Transverse colon (tissue), 4 donors: ENCODE measurements around the gene ZHX3. TPM values are rescaled to one million over a fixed set of nuclear protein-coding genes. Genes with fewer than 3 reads are reported as not detected.

Experiments
- DNase-seq: peaks from one replicate; pipeline ENCODE4 v3.0.0-alpha.2; 2019
- H3K27ac ChIP-seq, 4 donors: fragments of 200-600 bp; sonication (generic); 2 replicates each; pipeline ENCODE4 v1.5.1; 2016 to 2018; ENCODE audit warnings: inconsistent platforms in 4 of 4
- H3K27me3 ChIP-seq: fragments of 200-600 bp; sonication (generic); 2 replicates; pipeline ENCODE4 v1.5.1; 2017; ENCODE audit warnings: inconsistent platforms
- H3K36me3 ChIP-seq, 4 donors: fragments of 200-600 bp; sonication (generic); 2 replicates each; pipeline ENCODE4 v1.5.1; 2017 to 2019; ENCODE audit warnings: inconsistent platforms in 4 of 4
- H3K4me1 ChIP-seq, 4 donors: fragments of 200-600 bp; sonication (generic); 2 replicates each; pipeline ENCODE4 v1.5.1; 2017 to 2020; ENCODE audit warnings: inconsistent platforms in 4 of 4
- H3K4me3 ChIP-seq, 4 donors: fragments of 200-600 bp; sonication (generic); 1 replicate in 1 of 4; 2 replicates in 3 of 4; pipeline versions ENCODE4 v1.5.1 to v1.6.1; 2017 to 2019; ENCODE audit warnings: inconsistent platforms in 4 of 4
- H3K9me3 ChIP-seq, 2 donors: fragments of 200-600 bp; sonication (generic); 2 replicates each; pipeline ENCODE4 v1.5.1; 2017 to 2019; ENCODE audit warnings: inconsistent platforms in 2 of 2
- CTCF ChIP-seq, 5 experiments: fragments of 200-600 bp in 3 of 5; fragments of 450-650 bp in 2 of 5; sonication (generic) in 3 of 5; IDR thresholded peaks; 1 replicate in 2 of 5; 2 replicates in 3 of 5; pipeline ENCODE4 v1.5.1; 2016 to 2017; ENCODE audit warnings: antibody characterized with exemption in 5 of 5, inconsistent platforms in 3 of 5, mild to moderate bottlenecking in 2 of 5, moderate library complexity in 1 of 5
- EP300 ChIP-seq: sonication (generic); formaldehyde crosslinking; IDR thresholded peaks from one replicate; pipeline ENCODE4 v1.6.1; 2017; ENCODE audit warnings: antibody characterized with exemption, low read depth
- POLR2A ChIP-seq: fragments of 450-650 bp; IDR thresholded peaks from one replicate; pipeline ENCODE4 v1.6.1; 2016; ENCODE audit warnings: antibody characterized with exemption, mild to moderate bottlenecking, moderate library complexity
- POLR2AphosphoS5 ChIP-seq, 3 donors: sonication (generic); formaldehyde crosslinking; IDR thresholded peaks; one replicate each; pipeline ENCODE4 v1.6.1; 2016; ENCODE audit warnings: antibody characterized with exemption in 3 of 3
- WGBS, 2 donors: methylation state at CpG; one replicate each; pipeline ENCODE4 v1.1.5; 2018; ENCODE audit warnings: low coverage in 1 of 2; 5-methylcytosine and 5-hydroxymethylcytosine counted together
- in situ Hi-C, 4 donors: fragments of 200-750 bp; cut with MboI; loops; one replicate each; pipeline versions ENCODE4 v1.15.0 to v1.15.1; 2017; ENCODE audit warnings: low sequenced_read_pairs in 3 of 4, low pct_ligation_motif_present in 1 of 4, low pct_unique_long_range_greater_than_20kb in 1 of 4
- intact Hi-C: fragments of 100-400 bp; cut with DNase I; formaldehyde crosslinking; loops from one replicate; pipeline ENCODE4 v1.15.1; 2023; ENCODE audit warnings: low total_unique reads
- total RNA-seq, 4 donors: library from RNA; depleted of rRNA; stranded (reverse); fragments of >200 nt; gene quantifications; one replicate each; pipeline ENCODE4 v1.1.0, GENCODE V29; 2016

ZHX3 gene
- total RNA-seq, 4 donors from 2014 or later = 22.7 to 34.8 (median 26.4) TPM

DNA sequence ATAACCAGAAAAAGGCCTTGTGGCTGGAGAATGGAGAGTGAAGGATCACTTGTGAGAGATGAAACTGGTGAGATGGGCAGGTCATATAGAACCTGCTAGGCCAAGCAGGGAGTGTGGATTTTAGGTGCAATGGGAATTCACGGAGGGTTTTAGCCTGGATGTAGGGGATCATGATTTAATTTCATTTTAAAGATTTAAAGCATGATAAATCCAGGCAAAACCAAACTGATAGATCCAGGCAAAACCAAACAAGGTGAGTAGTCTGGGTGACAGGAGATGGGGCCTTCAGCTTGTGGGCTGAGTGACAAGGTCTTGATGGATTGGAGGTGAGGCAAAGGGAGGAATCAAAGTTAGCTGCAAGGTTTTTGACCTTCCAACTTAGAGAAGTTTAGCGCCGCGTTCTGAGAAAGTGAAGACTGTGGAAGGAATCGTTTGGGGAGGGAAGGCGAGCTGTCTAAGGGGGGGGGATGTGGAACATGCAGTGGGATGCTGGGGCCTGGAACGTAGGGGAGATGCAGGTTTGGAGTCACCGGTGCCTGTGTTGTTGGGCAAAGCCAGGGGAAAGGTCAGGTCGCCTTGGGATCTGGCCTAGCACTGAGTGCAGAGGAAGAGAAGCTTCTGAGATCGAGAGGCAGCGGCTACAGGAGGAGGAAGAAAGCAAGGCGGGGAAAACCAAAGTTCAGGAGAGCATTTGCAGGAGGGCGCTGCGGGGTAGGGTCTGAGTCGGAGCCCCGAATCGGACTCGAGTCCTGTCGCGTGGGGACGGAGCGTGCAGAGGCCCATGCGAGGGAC, 181.4 kb downstream of the ZHX3 start:
- intact Hi-C loops = no loop called here
- TF ChIP-seq CTCF (IDR thresholded peaks at IDR 0.05) = no peak
- TF ChIP-seq EP300 = no peak
- TF ChIP-seq POLR2AphosphoS5 (IDR thresholded peaks at IDR 0.05) = no peak
- no peak for TF ChIP-seq POLR2A

GRCh38 chr20:41135187-41135887, 182.2 kb downstream of the ZHX3 start:
- Histone ChIP-seq H3K36me3 (no peaks in the 10 kb centered on the region), H3K4me3 (no peak overlapping the region), H3K27ac (no peak overlapping the region), H3K4me1 (peaks cover 8 to 29% (median 16%) of the 10 kb centered on the region in 4 donors), H3K27me3 (no peaks in the 10 kb centered on the region), H3K9me3 (no peaks in the 10 kb centered on the region)
- DNase-seq = peak; percentile 60
- TF ChIP-seq POLR2AphosphoS5 (IDR thresholded peaks at IDR 0.05) = no peak
- peak; percentile 67 to 81 (median 74) for TF ChIP-seq CTCF (IDR thresholded peaks at IDR 0.05)
- TF ChIP-seq POLR2A = no peak
- TF ChIP-seq EP300 = no peak
- intact Hi-C loops (no loop called here), in situ Hi-C loops (no loop called here)
- 57 to 100% methylated on average over 3 to 13 of the region's 13 CpGs for WGBS, 2 donors

More for the DNA sequence above, 181.4 kb downstream of the ZHX3 start:
- Histone ChIP-seq H3K9me3 (no peaks in the 10 kb centered on the region), H3K36me3 (no peaks in the 10 kb centered on the region), H3K4me1 (peaks cover 8 to 37% (median 21%) of the 10 kb centered on the region in 4 donors), H3K27me3 (no peaks in the 10 kb centered on the region), H3K27ac (peak overlapping the region; percentile 89 to 98 (median 96)), H3K4me3 (peak overlapping the region; percentile 65 to 88 (median 80))
- peak; percentile 3 for DNase-seq
- WGBS, 2 donors = 51 to 80% methylated on average over 5 to 17 of the region's 23 CpGs
- in situ Hi-C loops = no loop called here

DNA sequence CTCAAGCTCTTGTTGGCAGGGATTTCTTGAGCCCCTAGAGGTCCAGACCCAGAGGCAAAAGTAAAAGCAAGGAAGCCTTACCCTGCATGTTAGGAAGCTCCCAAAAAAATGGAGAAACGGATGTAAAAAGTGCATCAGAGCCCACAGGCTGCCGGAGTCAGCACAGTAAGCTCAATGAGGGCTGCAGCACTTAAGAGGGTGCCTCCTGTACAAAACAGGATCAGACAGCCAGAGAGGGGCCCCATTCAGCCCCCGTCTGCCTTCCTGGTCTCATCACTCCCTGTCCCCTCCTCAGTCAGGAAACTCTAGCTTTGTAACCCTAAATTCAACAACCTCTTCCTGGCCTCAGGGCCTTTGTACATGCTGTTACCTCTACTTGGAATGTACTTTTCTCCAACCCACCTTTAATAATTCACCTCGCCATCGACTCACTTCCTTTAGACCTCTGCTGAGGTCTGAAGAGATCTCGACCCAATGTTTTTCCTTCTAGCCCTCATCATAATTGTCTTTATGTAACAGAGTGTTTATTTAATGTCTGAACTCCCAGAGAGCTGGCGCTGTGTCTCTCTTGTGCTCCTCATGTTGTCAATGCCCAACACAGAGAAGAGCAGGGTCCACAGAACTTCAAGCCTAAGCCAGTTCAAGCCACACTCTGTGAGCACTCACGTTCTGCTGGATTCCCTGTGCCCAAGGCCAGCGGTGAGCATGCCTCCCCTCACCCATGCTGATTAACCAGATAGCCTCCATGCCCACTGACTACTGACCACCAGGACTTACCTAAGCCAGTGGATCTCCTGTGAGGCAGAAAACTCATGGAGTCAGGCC, 183.0 kb downstream of the ZHX3 start:
- peak; percentile 3 for DNase-seq
- H3K4me1 ChIP-seq = peaks cover 5 to 22% (median 15%) of the 10 kb centered on the region in 4 donors
- no peaks in the 10 kb centered on the region for H3K36me3 ChIP-seq
- no peak overlapping the region for H3K4me3 ChIP-seq
- no peaks in the 10 kb centered on the region for H3K9me3 ChIP-seq
- intact Hi-C loops = no loop called here
- no peak for TF ChIP-seq POLR2A
- TF ChIP-seq EP300 = no peak
- no peak for TF ChIP-seq POLR2AphosphoS5 (IDR thresholded peaks at IDR 0.05)
- TF ChIP-seq CTCF (IDR thresholded peaks at IDR 0.05) = no peak
- H3K27me3 ChIP-seq = no peaks in the 10 kb centered on the region
- H3K27ac ChIP-seq = no peak overlapping the region
- in situ Hi-C loops = no loop called here
- WGBS, 2 donors = 85 to 86% methylated on average over 6 to 9 of the region's 9 CpGs
